IMR-90 (cell line): ENCODE results near the gene POLR2I. TPM values are rescaled to one million over a fixed set of nuclear protein-coding genes. Genes with fewer than 3 reads are reported as not detected.

Source experiments
- ATAC-seq: fragments of 200-7000 bp; cut with Tn5 transposase; 2 replicates; pipeline ENCODE4 v1.9.1; 2020; ENCODE audit warnings: low read depth, mild to moderate bottlenecking, moderate library complexity
- BruUV-seq: library from RNA; stranded (reverse); fragments of 400-500 nt; replicated peaks from 2 replicates; lab custom pipeline; 2021; lab: Mats Ljungman, UMichigan
- CTCF ChIA-PET: fragments of 300-600 bp; formaldehyde crosslinking; extraction: SDS; loops from one replicate; lab custom pipeline; 2021; ENCODE audit warnings: antibody characterized with exemption; lab: Yijun Ruan, JAX
- POLR2A ChIA-PET: fragments of 300-600 bp; sonication (Branson Sonifier 250); formaldehyde crosslinking; loops from one replicate; lab custom pipeline; 2022; ENCODE audit warnings: antibody characterized with exemption; ENCODE audit not compliant: unreplicated experiment; lab: Charles Lee
- DNase-seq: peaks from one replicate; pipeline ENCODE4 v3.0.0; 2013
- H2AFZ ChIP-seq: replicated peaks from 2 replicates; pipeline ENCODE3; 2013; ENCODE audit warnings: low read length, mild to moderate bottlenecking; ENCODE audit not compliant: poor library complexity
- H2AK5ac ChIP-seq: 2 replicates; pipeline ENCODE4 v1.6.1; 2013; ENCODE audit warnings: low read depth, low read length, inconsistent platforms
- H2AK9ac ChIP-seq: replicated peaks from 2 replicates; pipeline ENCODE3; 2013; ENCODE audit warnings: mild to moderate bottlenecking, low read depth, low read length, moderate library complexity; ENCODE audit not compliant: poor library complexity
- H2BK120ac ChIP-seq: 2 replicates; pipeline ENCODE4 v1.6.1; 2013; ENCODE audit warnings: low read depth, low read length, inconsistent platforms
- H2BK15ac ChIP-seq: 3 replicates; pipeline ENCODE4 v1.6.1; 2013; ENCODE audit warnings: low read depth, low read length, inconsistent platforms
- H2BK20ac ChIP-seq: 2 replicates; pipeline ENCODE4 v1.6.1; 2013; ENCODE audit warnings: low read depth, mild to moderate bottlenecking, inconsistent platforms, low read length, moderate library complexity
- H2BK5ac ChIP-seq: 2 replicates; pipeline ENCODE4 v1.6.1; 2013; ENCODE audit warnings: mild to moderate bottlenecking, low read depth, low read length, inconsistent platforms; ENCODE audit not compliant: poor library complexity, severe bottlenecking
- H3K14ac ChIP-seq: replicated peaks from 2 replicates; pipeline ENCODE4 v1.6.1; 2013; ENCODE audit warnings: low read depth, low read length, inconsistent platforms
- H3K18ac ChIP-seq: 2 replicates; pipeline ENCODE4 v1.6.1; 2013; ENCODE audit warnings: low read depth, low read length, control low read depth
- H3K23ac ChIP-seq: 2 replicates; pipeline ENCODE4 v1.6.1; 2013; ENCODE audit warnings: low read depth, low read length, inconsistent platforms
- H3K27ac ChIP-seq: 2 replicates; pipeline ENCODE4 v1.5.1; 2013; ENCODE audit warnings: mild to moderate bottlenecking, control low read depth, low read length; ENCODE audit not compliant: insufficient read depth
- H3K27me3 ChIP-seq: 2 replicates; pipeline ENCODE4 v1.6.1; 2013; ENCODE audit warnings: low read length; ENCODE audit not compliant: control insufficient read depth, insufficient read depth
- H3K36me3 ChIP-seq: 2 replicates; pipeline ENCODE4 v1.6.1; 2013; ENCODE audit warnings: low read length, mixed read lengths; ENCODE audit not compliant: control insufficient read depth, insufficient read depth
- H3K4ac ChIP-seq: 2 replicates; pipeline ENCODE4 v1.6.1; 2013; ENCODE audit warnings: low read depth, low read length, inconsistent platforms
- H3K4me1 ChIP-seq: 2 replicates; pipeline ENCODE4 v1.6.1; 2013; ENCODE audit warnings: low read length, mixed read lengths; ENCODE audit not compliant: control insufficient read depth, insufficient read depth
- H3K4me2 ChIP-seq: 2 replicates; pipeline ENCODE4 v1.6.1; 2013; ENCODE audit warnings: low read depth, mild to moderate bottlenecking, control low read depth, low read length, moderate library complexity
- H3K4me3 ChIP-seq: 2 replicates; pipeline ENCODE4 v1.5.1; 2013; ENCODE audit warnings: low read depth, mild to moderate bottlenecking, control low read depth, low read length, moderate library complexity; ENCODE audit not compliant: insufficient read depth
- H3K56ac ChIP-seq: 2 replicates; pipeline ENCODE4 v1.6.1; 2013; ENCODE audit warnings: low read length, inconsistent platforms; ENCODE audit not compliant: insufficient read depth; ENCODE audit errors: extremely low read depth
- H3K79me1 ChIP-seq, 2 experiments: 2 replicates each; pipeline ENCODE4 v1.6.1; 2013; ENCODE audit warnings: low read length in 2 of 2, inconsistent platforms in 1 of 2, low read depth in 1 of 2
- H3K9ac ChIP-seq: 2 replicates; pipeline ENCODE4 v1.6.1; 2013; ENCODE audit warnings: low read depth, low read length, control low read depth
- H3K9me1 ChIP-seq: 2 replicates; pipeline ENCODE4 v1.6.1; 2013; ENCODE audit warnings: low read length, inconsistent platforms; ENCODE audit not compliant: insufficient read depth
- H3K9me3 ChIP-seq: 2 replicates; pipeline ENCODE4 v1.6.1; 2013; ENCODE audit warnings: low read length; ENCODE audit not compliant: control insufficient read depth, insufficient read depth
- H4K20me1 ChIP-seq: 2 replicates; pipeline ENCODE4 v1.6.1; 2013; ENCODE audit warnings: low read length, inconsistent platforms; ENCODE audit not compliant: insufficient read depth
- H4K5ac ChIP-seq: 2 replicates; pipeline ENCODE4 v1.6.1; 2013; ENCODE audit warnings: mild to moderate bottlenecking, low read depth, low read length, control low read depth
- H4K8ac ChIP-seq, 2 experiments: 2 replicates each; pipeline ENCODE4 v1.6.1; 2013; ENCODE audit warnings: low read depth in 2 of 2, low read length in 2 of 2, control low read depth in 1 of 2, inconsistent platforms in 1 of 2
- H4K91ac ChIP-seq: 2 replicates; pipeline ENCODE4 v1.6.1; 2013; ENCODE audit warnings: low read depth, low read length, inconsistent platforms; ENCODE audit not compliant: insufficient read depth
- BHLHE40 ChIP-seq: fragments of 150-350 bp; IDR thresholded peaks from 2 replicates; pipeline ENCODE4 v1.6.1; 2016; ENCODE audit warnings: mild to moderate bottlenecking, low read depth, low read length
- CEBPB ChIP-seq: IDR thresholded peaks from 2 replicates; pipeline ENCODE4 v1.6.1; 2012; ENCODE audit warnings: low read depth, low read length, improper control_type of control experiment
- CHD1 ChIP-seq: IDR thresholded peaks from 2 replicates; pipeline ENCODE4 v1.6.1; 2012; ENCODE audit warnings: low read depth, low read length, improper control_type of control experiment
- FOS ChIP-seq: fragments of 150-350 bp; IDR thresholded peaks from 2 replicates; pipeline ENCODE4 v1.6.1; 2016; ENCODE audit warnings: low read depth, low read length
- MAFK ChIP-seq: IDR thresholded peaks from 2 replicates; pipeline ENCODE4 v1.6.1; 2012; ENCODE audit warnings: low read depth, low read length, improper control_type of control experiment
- MAZ ChIP-seq: IDR thresholded peaks from 2 replicates; pipeline ENCODE4 v1.6.1; 2012; ENCODE audit warnings: low read depth, mild to moderate bottlenecking, low read length, improper control_type of control experiment, moderate library complexity, borderline replicate concordance
- MXI1 ChIP-seq: IDR thresholded peaks from 2 replicates; pipeline ENCODE4 v1.6.1; 2012; ENCODE audit warnings: low read depth, mild to moderate bottlenecking, low read length, moderate library complexity, borderline replicate concordance
- NFE2L2 ChIP-seq: fragments of 150-350 bp; IDR thresholded peaks from 2 replicates; pipeline ENCODE4 v1.6.1; 2016; ENCODE audit warnings: low read depth, mild to moderate bottlenecking, low read length
- POLR2A ChIP-seq: IDR thresholded peaks from 2 replicates; pipeline ENCODE4 v1.6.1; 2012; ENCODE audit warnings: mild to moderate bottlenecking, low read depth, low read length
- RAD21 ChIP-seq: IDR thresholded peaks from 2 replicates; pipeline ENCODE4 v1.6.1; 2012; ENCODE audit warnings: low read length, improper control_type of control experiment
- RCOR1 ChIP-seq: IDR thresholded peaks from 2 replicates; pipeline ENCODE4 v1.6.1; 2012; ENCODE audit warnings: mild to moderate bottlenecking, low read length, improper control_type of control experiment; ENCODE audit not compliant: insufficient replicate concordance
- RFX5 ChIP-seq: IDR thresholded peaks from 2 replicates; pipeline ENCODE4 v1.8.0; 2012; ENCODE audit warnings: low read depth, mild to moderate bottlenecking, low read length, moderate library complexity
- SMC3 ChIP-seq: fragments of 150-350 bp; IDR thresholded peaks from 2 replicates; pipeline ENCODE4 v1.6.1; 2016; ENCODE audit warnings: low read depth, mild to moderate bottlenecking, antibody characterized with exemption, low read length, moderate library complexity
- WGBS, 2 experiments: methylation state at CpG; one replicate each; pipeline versions ENCODE4 v1.1.5 to v1.1.7; 2013; ENCODE audit warnings: missing lambda C conversion rate in 2 of 2; ENCODE audit not compliant: insufficient read length in 1 of 2; ENCODE audit errors: extremely low coverage in 2 of 2; 5-methylcytosine and 5-hydroxymethylcytosine counted together
- dilution Hi-C: fragments of 300-500 bp; cut with HindIII; formaldehyde crosslinking; loops from one replicate; pipeline ENCODE4 v1.14.3; 2018; ENCODE audit warnings: low sequenced_read_pairs; ENCODE audit not compliant: unreplicated experiment
- in situ Hi-C: fragments of 300-500 bp; cut with MboI; formaldehyde crosslinking; loops from 3 replicates; pipeline ENCODE4 v1.14.3; 2019; ENCODE audit warnings: low sequenced_read_pairs, inconsistent platforms, mixed read lengths
- intact Hi-C: fragments of 100-400 bp; cut with micrococcal nuclease; formaldehyde crosslinking; loops from 2 replicates; pipeline ENCODE4 v1.10.0; 2022
- polyA plus RNA-seq, 3 experiments: library from polyadenylated mRNA; depleted of rRNA; stranded (reverse); fragments of >200 nt; gene quantifications; 2 replicates each; pipeline ENCODE4 v1.2.3, GENCODE V29; 2012; ENCODE audit warnings: low replicate concordance in 1 of 3
- total RNA-seq: library from RNA; depleted of rRNA; stranded (reverse); fragments of >200 nt; gene quantifications from 2 replicates; pipeline ENCODE4 v1.2.3, GENCODE V29; 2012
- TF ChIP-seq, protein P1 (sequence below): conservative IDR thresholded peaks from 2 replicates; pipeline ENCODE4 v1.5.1; 2012; ENCODE audit warnings: mild to moderate bottlenecking, low read depth, low read length, improper control_type of control experiment
- TF ChIP-seq, protein P2 (sequence below): fragments of 150-350 bp; IDR thresholded peaks from 2 replicates; pipeline ENCODE4 v1.6.1; 2017; ENCODE audit warnings: mild to moderate bottlenecking, antibody characterized with exemption, low read length, low read depth
- TF ChIP-seq, protein P3 (sequence below): fragments of 150-350 bp; IDR thresholded peaks from 2 replicates; pipeline ENCODE4 v1.6.1; 2016; ENCODE audit warnings: low read depth, mild to moderate bottlenecking, low read length, moderate library complexity, borderline replicate concordance

Gene POLR2I
- total and polyA plus RNA-seq, 2 of the 4 experiments (the other 2 are of a cell fraction): 35.8 to 59.7 TPM

DNA sequence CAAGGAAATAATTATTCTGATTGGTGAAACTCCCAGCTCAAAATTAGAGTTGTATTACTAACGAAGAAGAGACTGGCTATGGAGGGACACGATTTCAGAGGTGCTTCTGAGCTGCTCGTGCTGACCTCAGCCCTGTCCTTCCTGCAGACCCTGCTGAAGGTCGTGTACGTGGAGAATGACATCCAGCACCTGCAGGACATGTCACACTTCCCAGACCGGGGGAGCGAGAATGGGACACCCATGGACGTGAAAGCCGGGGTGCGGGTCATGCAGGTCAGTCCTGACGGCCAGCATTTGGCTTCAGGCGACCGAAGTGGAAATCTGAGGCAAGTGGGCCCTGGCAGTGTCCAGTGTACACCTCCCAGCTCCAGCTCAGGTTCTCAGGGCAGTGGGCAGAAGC is 31.8 kb downstream of the POLR2I start:
- Histone ChIP-seq H3K9me3 (no peaks in the 10 kb centered on the region), H2BK15ac (no peak overlapping the region), H3K4me3 (no peak overlapping the region), H4K91ac (no peak overlapping the region), H4K8ac (no peak overlapping the region), H2AK5ac (no peak overlapping the region), H3K4me2 (no peak overlapping the region), H3K9ac (no peak overlapping the region), H3K27ac (no peak overlapping the region), H3K27me3 (no peaks in the 10 kb centered on the region), H2BK120ac (no peak overlapping the region), H4K20me1 (no peaks in the 10 kb centered on the region), H3K79me1 (peaks cover 0 to 7% of the 10 kb centered on the region in 2 experiments; a peak in 2 of 4 replicates), H3K9me1 (no peaks in the 10 kb centered on the region; the same call in 1 of the 2 replicates), H2AK9ac (no peak overlapping the region), H3K4me1 (no peaks in the 10 kb centered on the region), H3K18ac (no peak overlapping the region), H2BK5ac (no peak overlapping the region), H3K14ac (no peak overlapping the region), H3K4ac (no peak overlapping the region), H4K5ac (no peak overlapping the region), H2BK20ac (no peak overlapping the region), H3K56ac (no peak overlapping the region), H3K36me3 (peaks cover 15% of the 10 kb centered on the region), H2AFZ (no peak overlapping the region), H3K23ac (no peak overlapping the region)
- intact Hi-C loops: no loop called here
- CTCF ChIA-PET: no interaction called here
- 99% methylated on average over 12 of the region's 13 CpGs; no CpG with 5 or more reads in 1 of the 2 experiments for WGBS, 2 experiments
- no peak for ATAC-seq
- in situ Hi-C loops: no loop called here
- BruUV-seq: no TSS peak
- dilution Hi-C loops: no loop called here
- DNase-seq: no peak
- TF ChIP-seq BHLHE40 (no peak), NFE2L2 (no peak), MXI1 (no peak), SMC3 (no peak), CEBPB (no peak), RCOR1 (no peak), RAD21 (no peak), FOS (no peak), RFX5 (no peak), MAZ (no peak), POLR2A (no peak), MAFK (no peak), CHD1 (no peak)
- TF ChIP-seq, protein P1, sequence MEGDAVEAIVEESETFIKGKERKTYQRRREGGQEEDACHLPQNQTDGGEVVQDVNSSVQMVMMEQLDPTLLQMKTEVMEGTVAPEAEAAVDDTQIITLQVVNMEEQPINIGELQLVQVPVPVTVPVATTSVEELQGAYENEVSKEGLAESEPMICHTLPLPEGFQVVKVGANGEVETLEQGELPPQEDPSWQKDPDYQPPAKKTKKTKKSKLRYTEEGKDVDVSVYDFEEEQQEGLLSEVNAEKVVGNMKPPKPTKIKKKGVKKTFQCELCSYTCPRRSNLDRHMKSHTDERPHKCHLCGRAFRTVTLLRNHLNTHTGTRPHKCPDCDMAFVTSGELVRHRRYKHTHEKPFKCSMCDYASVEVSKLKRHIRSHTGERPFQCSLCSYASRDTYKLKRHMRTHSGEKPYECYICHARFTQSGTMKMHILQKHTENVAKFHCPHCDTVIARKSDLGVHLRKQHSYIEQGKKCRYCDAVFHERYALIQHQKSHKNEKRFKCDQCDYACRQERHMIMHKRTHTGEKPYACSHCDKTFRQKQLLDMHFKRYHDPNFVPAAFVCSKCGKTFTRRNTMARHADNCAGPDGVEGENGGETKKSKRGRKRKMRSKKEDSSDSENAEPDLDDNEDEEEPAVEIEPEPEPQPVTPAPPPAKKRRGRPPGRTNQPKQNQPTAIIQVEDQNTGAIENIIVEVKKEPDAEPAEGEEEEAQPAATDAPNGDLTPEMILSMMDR: no peak
- TF ChIP-seq, protein P2, sequence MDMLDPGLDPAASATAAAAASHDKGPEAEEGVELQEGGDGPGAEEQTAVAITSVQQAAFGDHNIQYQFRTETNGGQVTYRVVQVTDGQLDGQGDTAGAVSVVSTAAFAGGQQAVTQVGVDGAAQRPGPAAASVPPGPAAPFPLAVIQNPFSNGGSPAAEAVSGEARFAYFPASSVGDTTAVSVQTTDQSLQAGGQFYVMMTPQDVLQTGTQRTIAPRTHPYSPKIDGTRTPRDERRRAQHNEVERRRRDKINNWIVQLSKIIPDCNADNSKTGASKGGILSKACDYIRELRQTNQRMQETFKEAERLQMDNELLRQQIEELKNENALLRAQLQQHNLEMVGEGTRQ: no peak
- TF ChIP-seq, protein P3, sequence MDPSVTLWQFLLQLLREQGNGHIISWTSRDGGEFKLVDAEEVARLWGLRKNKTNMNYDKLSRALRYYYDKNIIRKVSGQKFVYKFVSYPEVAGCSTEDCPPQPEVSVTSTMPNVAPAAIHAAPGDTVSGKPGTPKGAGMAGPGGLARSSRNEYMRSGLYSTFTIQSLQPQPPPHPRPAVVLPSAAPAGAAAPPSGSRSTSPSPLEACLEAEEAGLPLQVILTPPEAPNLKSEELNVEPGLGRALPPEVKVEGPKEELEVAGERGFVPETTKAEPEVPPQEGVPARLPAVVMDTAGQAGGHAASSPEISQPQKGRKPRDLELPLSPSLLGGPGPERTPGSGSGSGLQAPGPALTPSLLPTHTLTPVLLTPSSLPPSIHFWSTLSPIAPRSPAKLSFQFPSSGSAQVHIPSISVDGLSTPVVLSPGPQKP: no peak
- POLR2A ChIA-PET: no interaction called here
